Measurements from ENCODE around the gene MLPH. TPM values are rescaled to one million over a fixed set of nuclear protein-coding genes. Genes with fewer than 3 reads are reported as not detected.

The MLPH gene
- total and polyA plus RNA-seq, 2 of the 13 experiments (the other 11 are each of a cell fraction or from before 2014, with no cell fraction given), result 0.12 TPM; not detected in 1

DNA sequence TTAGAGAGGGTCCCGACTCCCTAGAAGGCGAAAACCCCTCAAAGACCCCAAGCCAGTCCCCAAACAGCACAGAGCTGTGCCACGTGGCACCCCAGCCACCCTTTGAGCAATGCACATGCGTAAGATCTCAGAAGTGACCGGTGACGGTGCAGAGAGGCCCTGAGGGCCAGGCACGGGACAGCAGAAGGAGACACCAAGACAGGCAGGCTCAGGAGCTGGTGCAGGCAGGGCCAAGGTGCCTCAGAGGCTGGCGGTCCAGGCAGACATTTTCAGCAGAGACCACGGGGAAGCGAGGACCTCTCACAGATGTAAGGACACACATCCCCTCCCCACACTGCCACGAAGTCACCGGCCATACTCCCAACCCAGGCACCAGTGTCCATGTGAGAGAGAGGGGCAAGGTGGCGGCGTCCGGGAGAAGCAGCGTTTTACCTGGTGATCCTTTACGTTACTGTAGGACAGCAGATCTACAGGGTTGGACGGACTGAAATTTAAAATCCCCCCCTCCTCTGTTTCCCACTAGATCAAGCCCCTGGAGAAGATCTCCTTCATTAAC, 105.5 kb downstream of the MLPH start (continued):
- no peak for TF ChIP-seq CREB1 (IDR thresholded peaks at IDR 0.05)
- no peak for TF ChIP-seq CREB1 (CRISPR knock-in tag; IDR thresholded peaks at IDR 0.05)

GRCh38 chr2:237593036-237593435, 106.0 kb downstream of the MLPH start:
- no peak for ATAC-seq
- Histone ChIP-seq H3K27ac (ENCODE audit: extremely low read length, insufficient read depth, low read length) (no peak overlapping the region), H3K27me3 (ENCODE audit: control insufficient read depth in 1 of 2, insufficient read depth in 2 of 2, low read length in 2 of 2) (no peaks in the 10 kb centered on the region; a peak in 1 of 5 replicates), H2AFZ (ENCODE audit: low read length) (no peak overlapping the region), H4K20me1 (ENCODE audit: insufficient read depth, low read length) (no peaks in the 10 kb centered on the region), H3K9ac (ENCODE audit: insufficient read depth, low read depth, low read length) (no peak overlapping the region), H3K36me3 (replicated peaks in 1 of 2; ENCODE audit: control insufficient read depth in 1 of 2, insufficient read depth in 2 of 2, low read length in 2 of 2) (no peaks in the 10 kb centered on the region), H3K4me1 (ENCODE audit: insufficient read depth, low read length) (peaks cover 96% of the 10 kb centered on the region), H3K4me2 (ENCODE audit: low read depth, low read length) (no peak overlapping the region), H3K79me2 (ENCODE audit: insufficient read depth, low read length) (peaks cover 18% of the 10 kb centered on the region), H3K9me3 (ENCODE audit: low read length) (no peaks in the 10 kb centered on the region), H3K4me3 (replicated peaks in 1 of 3; ENCODE audit: insufficient read depth in 1 of 3, low read depth in 2 of 3, low read length in 3 of 3) (no peak overlapping the region)
- TF ChIP-seq ZNF777 (CRISPR knock-in tag; IDR thresholded peaks at IDR 0.05) (no peak), ZBTB7A (CRISPR knock-in tag; IDR thresholded peaks at IDR 0.05) (no peak), ZNF800 (CRISPR knock-in tag; IDR thresholded peaks at IDR 0.05) (no peak), ZNF230 (CRISPR knock-in tag; IDR thresholded peaks at IDR 0.05) (0 out of 2 replicates have a peak, but pooled peaks have one; percentile 44), ARID3A (IDR thresholded peaks at IDR 0.05; ENCODE audit: low read depth, low read length) (no peak)
- ChIA-PET POLR2A (no interaction called here), CTCF (ENCODE audit: low intra/inter-chr PET ratio, low total read pairs) (no interaction called here)
- intact Hi-C loops (cut with micrococcal nuclease; ENCODE audit: unreplicated experiment) (no loop called here), in situ Hi-C loops (cut with HindIII; ENCODE audit: extremely low pct_ligation_motif_present, low pct_unique_long_range_greater_than_20kb) (no loop called here)
- no peak for DNase-seq (ENCODE audit: low spot score)
- BruUV-seq (replicated peaks), result no TSS peak
- 88% methylated on average over 10 of the region's 10 CpGs for WGBS (ENCODE audit: low lambda C conversion rate)
- no peak for FAIRE-seq
